KOPT-K1 (cell line): ENCODE measurements around the gene DTWD2.

Source experiments
- H3K27ac ChIP-seq: fragments of 200-600 bp; sonication (generic); 2 replicates; pipeline ENCODE4 v1.5.1; 2016; ENCODE audit warnings: antibody characterized with exemption, mild to moderate bottlenecking, low read depth, low read length; ENCODE audit not compliant: poor library complexity, severe bottlenecking
- H3K36me3 ChIP-seq: fragments of 200-600 bp; sonication (generic); 2 replicates; pipeline ENCODE4 v1.5.1; 2017; ENCODE audit warnings: antibody characterized with exemption, mild to moderate bottlenecking, low read length, moderate library complexity; ENCODE audit not compliant: insufficient read depth
- H3K9me3 ChIP-seq: fragments of 200-600 bp; sonication (generic); 2 replicates; pipeline ENCODE4 v1.5.1; 2017; ENCODE audit warnings: antibody characterized with exemption, low read length, mild to moderate bottlenecking; ENCODE audit not compliant: insufficient read depth, poor library complexity, severe bottlenecking

The DTWD2 gene

DNA sequence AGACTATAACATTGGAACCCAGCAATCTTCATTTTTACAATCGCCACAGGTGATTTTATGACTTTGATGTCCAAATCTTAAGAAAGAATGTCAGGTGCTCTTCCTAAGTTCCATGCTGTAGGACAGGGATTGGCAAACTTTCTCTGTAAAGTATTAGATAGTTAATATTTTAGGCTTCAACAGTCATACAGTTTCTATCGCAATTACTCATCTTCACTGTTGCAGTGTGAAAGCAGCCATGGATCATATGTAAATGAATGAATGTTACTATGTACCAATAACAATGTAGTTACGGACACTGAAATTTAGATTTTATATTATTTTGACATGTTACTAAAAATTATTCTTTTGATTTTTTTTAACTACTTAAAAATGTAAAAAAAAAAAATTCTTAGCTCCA is 169.7 kb downstream of the DTWD2 start:
- H3K9me3 ChIP-seq = no peaks in the 10 kb centered on the region
- no peak overlapping the region for H3K27ac ChIP-seq
- H3K36me3 ChIP-seq = no peaks in the 10 kb centered on the region

DNA sequence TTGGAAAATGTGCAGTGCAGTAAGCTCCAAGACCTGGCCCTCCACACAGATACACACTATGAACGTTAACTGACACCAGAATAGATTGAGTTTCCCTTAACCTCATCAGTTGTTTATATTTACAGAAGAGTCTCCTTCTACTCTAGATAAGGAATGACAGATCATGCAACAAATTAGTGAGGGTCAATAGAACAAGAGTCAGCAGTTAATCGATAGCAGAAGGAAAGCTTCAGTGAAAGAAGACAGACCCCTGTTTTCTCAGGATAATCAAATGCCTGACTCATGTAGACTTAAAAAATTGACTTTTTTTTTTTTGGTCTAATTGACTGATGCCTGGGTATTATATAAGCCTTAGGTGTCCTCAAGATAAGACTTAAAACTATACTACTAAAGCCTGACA is 179.9 kb downstream of the DTWD2 start:
- H3K9me3 ChIP-seq = peaks cover 5% of the 10 kb centered on the region
- no peak overlapping the region for H3K27ac ChIP-seq
- no peaks in the 10 kb centered on the region for H3K36me3 ChIP-seq

DNA sequence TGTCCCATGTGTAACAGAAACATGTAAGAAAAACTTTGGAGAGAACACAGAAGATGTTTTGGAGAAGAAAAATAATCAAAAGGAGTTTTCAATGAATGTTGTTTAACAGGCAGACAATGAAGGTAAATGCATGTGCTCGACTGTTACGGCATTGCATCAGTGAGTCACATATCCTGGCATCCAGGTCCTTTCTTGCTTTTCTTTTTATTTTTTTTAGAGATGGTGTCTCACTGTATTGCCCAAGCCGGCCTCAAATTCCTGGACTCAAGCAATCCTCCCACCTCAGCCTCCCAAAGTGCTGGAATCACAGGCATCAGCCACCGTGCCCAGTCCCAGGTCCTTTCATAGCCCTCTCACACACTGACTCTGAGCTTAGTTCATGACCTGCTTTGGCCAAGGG is 181.8 kb downstream of the DTWD2 start:
- peaks cover 5% of the 10 kb centered on the region for H3K9me3 ChIP-seq
- H3K27ac ChIP-seq = no peak overlapping the region
- H3K36me3 ChIP-seq = no peaks in the 10 kb centered on the region

DNA sequence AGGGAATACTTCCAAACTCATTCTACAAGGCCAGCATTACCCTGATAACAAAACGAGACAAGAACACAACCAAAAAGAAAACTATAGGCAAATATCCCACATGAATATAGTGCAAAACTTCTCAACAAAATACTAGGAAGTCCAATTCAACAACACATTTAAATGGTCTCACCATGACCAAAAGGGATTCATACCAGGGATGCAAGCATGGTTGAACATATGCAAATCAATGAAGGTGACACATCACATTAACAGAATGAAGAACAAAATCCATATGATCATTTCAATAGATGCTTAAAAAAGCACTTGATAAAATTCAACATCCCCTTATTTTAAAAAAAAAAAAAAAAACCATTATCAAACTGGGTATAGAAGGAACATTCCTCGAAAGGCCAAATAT is 186.0 kb downstream of the DTWD2 start:
- no peaks in the 10 kb centered on the region for H3K36me3 ChIP-seq
- H3K27ac ChIP-seq = no peak overlapping the region
- no peaks in the 10 kb centered on the region for H3K9me3 ChIP-seq

DNA sequence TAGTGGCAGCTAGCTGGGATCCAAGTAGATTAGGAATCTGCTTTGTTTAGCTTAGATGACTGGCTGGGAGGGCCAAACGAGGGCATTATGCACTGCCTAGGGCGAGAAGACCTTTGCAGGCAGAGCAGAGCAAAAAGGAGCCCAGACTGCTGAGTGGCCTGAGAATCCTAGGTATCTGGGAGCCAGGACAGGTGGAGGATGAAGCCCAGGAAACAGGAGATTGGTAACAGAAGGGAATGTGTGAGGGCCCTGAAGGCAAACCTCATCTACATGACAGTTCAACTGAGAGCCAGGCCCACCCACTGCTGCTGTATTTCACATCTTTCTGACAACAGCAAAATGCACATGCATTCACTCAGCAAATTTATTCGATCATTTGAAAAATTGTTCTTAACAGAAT is 192.3 kb downstream of the DTWD2 start:
- Histone ChIP-seq H3K9me3 (no peaks in the 10 kb centered on the region), H3K36me3 (no peaks in the 10 kb centered on the region), H3K27ac (no peak overlapping the region)

DNA sequence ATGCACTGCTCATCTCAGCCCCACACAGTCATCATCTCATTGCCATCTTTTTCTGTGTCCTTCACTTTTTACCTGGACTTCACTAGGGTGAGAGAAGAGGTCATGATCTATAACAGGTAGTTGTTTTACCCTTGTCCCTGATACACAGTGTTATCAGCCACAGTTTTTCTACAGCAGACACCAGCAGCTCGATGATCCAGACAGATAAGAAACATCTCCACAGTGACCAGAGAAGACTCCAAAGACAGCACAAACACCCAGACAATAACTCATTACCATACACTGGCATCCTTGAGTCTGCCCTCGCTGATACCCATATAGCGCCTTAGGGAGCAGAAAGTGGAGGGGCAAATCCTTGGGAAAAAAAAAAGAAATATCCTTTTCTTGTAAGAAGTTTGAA is 194.1 kb downstream of the DTWD2 start:
- Histone ChIP-seq H3K36me3 (no peaks in the 10 kb centered on the region), H3K9me3 (no peaks in the 10 kb centered on the region), H3K27ac (no peak overlapping the region)

DNA sequence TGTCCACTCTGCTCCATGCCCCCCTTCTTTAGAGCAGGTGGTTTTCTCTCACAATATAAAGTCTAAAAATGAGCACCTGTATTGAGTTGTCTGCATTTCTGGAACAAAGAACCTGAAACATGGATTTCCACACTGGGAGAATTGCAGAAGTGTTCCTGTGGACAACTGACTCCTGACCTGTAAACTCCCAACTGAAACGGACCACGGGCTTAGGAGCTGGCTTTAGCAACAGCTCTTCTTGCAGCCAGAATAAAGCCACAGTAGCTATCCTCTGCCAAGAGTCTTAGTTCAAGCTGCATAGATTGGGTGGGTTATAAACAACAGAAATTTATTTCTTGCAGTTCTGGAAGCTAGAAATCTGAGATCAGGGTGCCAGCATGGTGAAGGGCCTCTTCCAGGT is 194.7 kb downstream of the DTWD2 start:
- Histone ChIP-seq H3K36me3 (no peaks in the 10 kb centered on the region), H3K27ac (no peak overlapping the region), H3K9me3 (no peaks in the 10 kb centered on the region)

DNA sequence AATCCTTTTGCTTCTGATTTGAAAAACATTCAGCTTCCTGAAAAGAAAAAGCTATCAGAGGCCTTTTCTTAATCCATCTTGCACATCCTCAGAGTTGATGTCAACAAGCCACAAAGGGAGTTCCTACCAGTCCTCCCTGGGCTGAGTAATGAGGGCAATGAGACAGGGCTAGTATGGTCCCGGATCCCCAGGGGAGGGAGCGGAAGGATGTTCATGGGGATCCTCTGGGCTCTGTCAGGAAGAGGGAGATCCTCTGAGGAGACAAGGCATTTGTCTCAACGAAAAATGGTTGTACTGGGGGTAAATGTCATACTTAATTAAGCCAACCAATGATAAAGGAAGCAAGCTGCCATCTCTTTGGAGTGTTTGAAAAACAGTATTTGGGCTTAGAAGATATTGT is 195.3 kb downstream of the DTWD2 start:
- no peak overlapping the region for H3K27ac ChIP-seq
- H3K36me3 ChIP-seq = no peaks in the 10 kb centered on the region
- H3K9me3 ChIP-seq = no peaks in the 10 kb centered on the region

DNA sequence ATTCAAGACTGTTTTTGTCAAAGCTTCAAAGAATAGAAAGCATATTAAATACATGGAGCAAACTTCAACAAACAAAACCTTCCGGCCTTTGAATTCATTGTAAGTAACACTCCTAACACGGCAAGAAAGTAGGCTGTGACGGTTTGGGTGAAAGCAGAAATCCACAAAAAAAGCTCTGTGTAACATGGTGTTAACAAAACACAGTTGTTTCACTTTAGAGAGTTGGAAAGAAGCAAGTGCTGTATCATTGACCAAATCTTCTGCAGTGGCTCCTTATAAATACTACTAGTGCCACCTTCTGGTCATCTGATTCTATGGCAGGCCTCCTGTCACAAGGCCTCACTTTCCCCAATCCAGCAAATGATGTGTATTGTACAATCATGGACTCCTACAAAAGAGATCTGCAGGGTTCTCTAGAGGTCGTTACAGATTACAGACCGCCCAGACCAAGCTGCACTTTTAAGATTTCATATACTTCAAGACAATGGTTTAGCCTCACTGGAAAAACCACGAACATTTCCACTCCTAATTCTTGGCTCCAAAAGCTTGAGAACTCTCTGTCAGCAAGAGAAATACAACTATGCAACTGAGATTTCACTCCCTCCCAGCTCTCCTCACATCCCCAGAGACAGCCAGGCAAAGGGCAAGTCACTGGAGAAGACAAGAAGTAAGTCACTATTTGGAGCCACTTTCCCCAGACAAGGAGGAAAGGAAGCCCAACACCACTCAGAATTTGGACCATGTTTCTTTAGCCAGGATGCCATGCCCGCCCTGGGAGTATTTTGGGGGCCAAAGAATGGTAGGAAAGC is 196.2 kb downstream of the DTWD2 start:
- H3K36me3 ChIP-seq = no peaks in the 10 kb centered on the region
- H3K9me3 ChIP-seq = no peaks in the 10 kb centered on the region
- H3K27ac ChIP-seq = no peak overlapping the region

DNA sequence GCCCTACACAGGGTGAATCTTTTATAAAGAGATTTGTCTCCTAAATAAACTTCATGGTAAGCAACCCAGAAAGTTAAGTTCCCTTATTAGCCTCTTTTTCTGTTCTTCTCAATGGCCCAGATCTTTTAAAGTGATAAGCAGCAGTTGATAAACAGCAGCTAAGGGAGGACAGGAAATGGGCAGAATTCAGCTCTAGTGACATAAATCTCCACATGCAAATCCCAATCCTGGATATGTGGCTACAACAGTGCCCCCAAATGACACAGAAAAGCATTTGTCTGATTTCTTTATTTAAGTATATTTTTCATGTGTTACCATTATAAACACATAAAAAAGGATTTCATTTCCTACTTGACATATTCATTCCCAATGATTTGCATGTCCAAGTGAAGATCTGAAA is 199.0 kb downstream of the DTWD2 start:
- Histone ChIP-seq H3K27ac (no peak overlapping the region), H3K36me3 (no peaks in the 10 kb centered on the region), H3K9me3 (no peaks in the 10 kb centered on the region)

DNA sequence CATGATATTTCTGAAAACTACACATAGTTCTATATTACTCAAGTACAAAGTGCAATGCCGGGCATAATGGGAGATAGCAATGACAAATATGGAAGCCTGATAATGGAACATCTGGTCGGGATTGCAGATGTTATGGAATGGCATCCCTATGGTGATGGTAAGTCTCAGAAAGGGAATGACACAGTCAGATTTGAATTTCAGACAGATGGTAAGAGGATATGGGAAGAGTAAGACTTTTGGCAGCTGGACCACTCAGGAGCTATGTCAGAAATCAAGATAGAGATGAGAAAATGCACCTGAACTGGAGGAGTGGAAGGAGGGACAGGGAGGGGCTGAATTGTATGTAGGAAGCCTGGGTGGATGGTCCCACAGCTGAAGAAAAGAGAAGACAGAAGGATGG is 200.0 kb downstream of the DTWD2 start:
- Histone ChIP-seq H3K36me3 (no peaks in the 10 kb centered on the region), H3K27ac (no peak overlapping the region), H3K9me3 (no peaks in the 10 kb centered on the region)
